CD8-positive, alpha-beta memory T cell (primary cell): ENCODE data around the gene TGM6. TPM values are rescaled to one million over a fixed set of nuclear protein-coding genes. Genes with fewer than 3 reads are reported as not detected.

Experiments used
- CTCF ChIA-PET: fragments of 350-600 bp; sonication (Branson Sonifier 250); formaldehyde crosslinking; loops from one replicate; lab custom pipeline; 2021; ENCODE audit warnings: antibody characterized with exemption; lab: Charles Lee
- POLR2A ChIA-PET: fragments of 350-600 bp; sonication (Branson Sonifier 250); formaldehyde crosslinking; loops from one replicate; lab custom pipeline; 2021; ENCODE audit warnings: antibody characterized with exemption; lab: Charles Lee
- DNase-seq, 5 donors: peaks; one replicate each; pipeline versions ENCODE4 v3.0.0 to v3.0.0-alpha.2; 2020 to 2022; ENCODE audit warnings: mixed read lengths in 1 of 5
- H3K27ac ChIP-seq: one replicate; pipeline ENCODE4 v1.7.0; 2013; ENCODE audit warnings: low read depth, mild to moderate bottlenecking, low read length, moderate library complexity
- H3K27me3 ChIP-seq: 2 replicates; pipeline ENCODE4 v1.7.0; 2013; ENCODE audit warnings: low read length, mild to moderate bottlenecking; ENCODE audit not compliant: insufficient read depth, poor library complexity, severe bottlenecking
- H3K36me3 ChIP-seq: 2 replicates; pipeline ENCODE4 v1.7.0; 2013; ENCODE audit warnings: mild to moderate bottlenecking, low read length, moderate library complexity; ENCODE audit not compliant: insufficient read depth
- H3K4me1 ChIP-seq: 2 replicates; pipeline ENCODE4 v1.7.0; 2013; ENCODE audit warnings: mild to moderate bottlenecking, low read length, moderate library complexity; ENCODE audit not compliant: insufficient read depth
- H3K4me3 ChIP-seq: 2 replicates; pipeline ENCODE4 v1.7.0; 2013; ENCODE audit warnings: mild to moderate bottlenecking, low read length
- H3K9me3 ChIP-seq: 2 replicates; pipeline ENCODE4 v1.7.0; 2013; ENCODE audit warnings: mild to moderate bottlenecking, low read length
- H3K27ac Mint-ChIP-seq, 8 donors: one replicate each; pipeline ENCODE4 v1.8.0; 2020 to 2021; ENCODE audit warnings: mixed read lengths in 8 of 8, mild to moderate bottlenecking in 6 of 8, inconsistent platforms in 3 of 8, moderate library complexity in 3 of 8
- H3K27me3 Mint-ChIP-seq, 2 donors: one replicate each; pipeline ENCODE4 v1.8.0; 2020 to 2021; ENCODE audit warnings: mixed read lengths in 2 of 2, mild to moderate bottlenecking in 1 of 2, moderate library complexity in 1 of 2
- H3K36me3 Mint-ChIP-seq, 3 donors: one replicate each; pipeline ENCODE4 v1.8.0; 2020 to 2021; ENCODE audit warnings: mixed read lengths in 3 of 3, inconsistent platforms in 1 of 3, mild to moderate bottlenecking in 1 of 3
- H3K4me1 Mint-ChIP-seq, 3 donors: one replicate each; pipeline ENCODE4 v1.8.0; 2020 to 2021; ENCODE audit warnings: mixed read lengths in 3 of 3, inconsistent platforms in 1 of 3, mild to moderate bottlenecking in 1 of 3
- H3K4me3 Mint-ChIP-seq, 7 donors: one replicate each; pipeline ENCODE4 v1.8.0; 2020 to 2021; ENCODE audit warnings: mixed read lengths in 7 of 7, mild to moderate bottlenecking in 6 of 7, moderate library complexity in 4 of 7, inconsistent platforms in 2 of 7
- H3K9me3 Mint-ChIP-seq, 5 donors: one replicate each; pipeline ENCODE4 v1.8.0; 2020 to 2022; ENCODE audit warnings: mixed read lengths in 5 of 5, mild to moderate bottlenecking in 3 of 5, moderate library complexity in 2 of 5, inconsistent platforms in 1 of 5
- polyA plus RNA-seq: library from polyadenylated mRNA; unstranded; fragments of 300-500 nt; fragmentation: Illumina TruSeq; gene quantifications from one replicate; pipeline ENCODE4 v1.2.3, GENCODE V29; 2021
- total RNA-seq, 2 experiments: library from RNA; stranded (reverse); gene quantifications; one replicate each; pipeline ENCODE4 v1.2.3, GENCODE V29; 2021

Gene TGM6
- total and polyA plus RNA-seq, 3 experiments from 2014 or later: not detected

DNA sequence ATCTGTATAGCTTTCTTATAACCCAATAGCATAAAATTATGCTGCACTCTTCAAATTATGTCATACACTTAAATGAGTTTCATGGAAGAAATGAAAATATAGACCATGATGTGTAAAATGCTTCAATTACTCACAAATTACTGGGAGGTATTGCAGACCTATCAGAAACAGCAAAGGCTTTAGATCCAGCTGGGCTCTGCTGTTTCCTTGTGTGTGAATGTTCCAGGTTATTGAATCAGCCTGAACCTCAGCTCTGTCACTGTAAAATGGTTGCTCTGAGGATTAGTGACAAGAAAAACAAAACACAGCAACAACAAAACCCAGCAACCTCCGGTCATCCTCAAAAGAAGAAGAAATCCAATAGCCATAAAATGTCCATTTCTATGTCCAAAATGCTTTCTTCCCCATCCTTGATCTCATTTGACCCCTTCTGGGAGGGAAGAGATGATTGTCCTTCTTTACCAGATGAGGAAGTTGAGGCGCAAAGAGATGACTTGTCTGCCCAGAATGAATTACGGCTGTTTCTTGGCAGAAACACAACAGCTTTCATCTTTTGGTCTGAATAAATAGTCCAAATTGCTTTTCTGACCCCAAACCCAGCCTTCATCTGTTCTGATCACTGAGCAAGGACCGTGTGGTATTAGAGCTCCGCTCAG, 42.2 kb upstream of the TGM6 start:
- Histone ChIP-seq H3K9me3 (no peaks in the 10 kb centered on the region), H3K27ac (no peak overlapping the region), H3K4me1 (no peaks in the 10 kb centered on the region), H3K27me3 (no peaks in the 10 kb centered on the region), H3K4me3 (no peak overlapping the region), H3K36me3 (no peaks in the 10 kb centered on the region)
- no peak overlapping the region for H3K4me3 Mint-ChIP-seq
- DNase-seq: no peak
- H3K9me3 Mint-ChIP-seq: peaks cover 0 to 7% (median 0%) of the 10 kb centered on the region in 5 donors
- no peak overlapping the region for H3K27ac Mint-ChIP-seq
- ChIA-PET CTCF (no interaction called here), POLR2A (no interaction called here)
- H3K36me3 Mint-ChIP-seq: no peaks in the 10 kb centered on the region
- no peaks in the 10 kb centered on the region for H3K4me1 Mint-ChIP-seq
- H3K27me3 Mint-ChIP-seq: peaks cover 6 to 37% of the 10 kb centered on the region in 2 donors

- H3K4me1 ChIP-seq: no peaks in the 10 kb centered on the region
- Mint-ChIP-seq H3K27me3 (peaks cover 7 to 33% of the 10 kb centered on the region in 2 donors), H3K9me3 (peaks cover 0 to 7% (median 0%) of the 10 kb centered on the region in 5 donors), H3K27ac (no peak overlapping the region), H3K4me3 (no peak overlapping the region), H3K36me3 (no peaks in the 10 kb centered on the region), H3K4me1 (no peaks in the 10 kb centered on the region)
- H3K9me3 ChIP-seq: no peaks in the 10 kb centered on the region
- no peaks in the 10 kb centered on the region for H3K27me3 ChIP-seq
- ChIA-PET CTCF (no interaction called here), POLR2A (no interaction called here)
- no peak overlapping the region for H3K27ac ChIP-seq
- no peak for DNase-seq
- H3K4me3 ChIP-seq: no peak overlapping the region
- H3K36me3 ChIP-seq: no peaks in the 10 kb centered on the region
Measured at GRCh38 chr20:2340136-2340535, 40.6 kb upstream of the TGM6 start.

- ChIA-PET POLR2A (no interaction called here), CTCF (no interaction called here)
- no peak for DNase-seq
- H3K4me3 ChIP-seq: no peak overlapping the region
- Mint-ChIP-seq H3K9me3 (peaks cover 0 to 7% (median 0%) of the 10 kb centered on the region in 5 donors), H3K4me3 (no peak overlapping the region), H3K27me3 (peaks cover 7 to 37% of the 10 kb centered on the region in 2 donors), H3K36me3 (no peaks in the 10 kb centered on the region), H3K4me1 (no peaks in the 10 kb centered on the region), H3K27ac (no peak overlapping the region)
- H3K4me1 ChIP-seq: no peaks in the 10 kb centered on the region
- no peaks in the 10 kb centered on the region for H3K27me3 ChIP-seq
- no peaks in the 10 kb centered on the region for H3K9me3 ChIP-seq
- H3K36me3 ChIP-seq: no peaks in the 10 kb centered on the region
- no peak overlapping the region for H3K27ac ChIP-seq
Measured at GRCh38 chr20:2340823-2341222, 39.9 kb upstream of the TGM6 start.

DNA sequence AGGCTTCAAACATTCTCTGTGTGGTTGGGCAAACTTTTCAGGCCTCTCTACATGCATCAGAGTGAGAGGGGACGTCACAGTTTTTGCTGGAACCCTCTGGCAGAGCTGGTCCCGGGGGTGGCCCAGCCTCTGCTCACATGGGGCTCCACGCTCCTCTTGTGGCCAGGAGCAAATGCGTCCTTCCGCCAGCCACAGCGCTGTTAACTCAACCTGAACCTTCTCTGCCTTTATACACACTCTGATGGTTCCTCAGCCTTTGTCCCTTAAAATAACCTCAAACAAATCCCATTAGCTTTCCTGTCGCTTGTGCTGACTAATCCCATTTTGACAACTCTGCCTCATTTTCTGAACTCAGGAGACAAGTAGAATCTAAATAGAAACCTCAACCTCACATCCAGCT, 39.4 kb upstream of the TGM6 start:
- Mint-ChIP-seq H3K4me3 (no peak overlapping the region), H3K4me1 (no peaks in the 10 kb centered on the region), H3K27ac (no peak overlapping the region), H3K36me3 (no peaks in the 10 kb centered on the region), H3K9me3 (peaks cover 0 to 7% (median 0%) of the 10 kb centered on the region in 5 donors), H3K27me3 (peaks cover 7 to 40% of the 10 kb centered on the region in 2 donors)
- Histone ChIP-seq H3K27ac (no peak overlapping the region), H3K36me3 (no peaks in the 10 kb centered on the region), H3K4me3 (no peak overlapping the region), H3K9me3 (no peaks in the 10 kb centered on the region), H3K4me1 (no peaks in the 10 kb centered on the region), H3K27me3 (no peaks in the 10 kb centered on the region)
- ChIA-PET CTCF (no interaction called here), POLR2A (no interaction called here)
- no peak for DNase-seq

DNA sequence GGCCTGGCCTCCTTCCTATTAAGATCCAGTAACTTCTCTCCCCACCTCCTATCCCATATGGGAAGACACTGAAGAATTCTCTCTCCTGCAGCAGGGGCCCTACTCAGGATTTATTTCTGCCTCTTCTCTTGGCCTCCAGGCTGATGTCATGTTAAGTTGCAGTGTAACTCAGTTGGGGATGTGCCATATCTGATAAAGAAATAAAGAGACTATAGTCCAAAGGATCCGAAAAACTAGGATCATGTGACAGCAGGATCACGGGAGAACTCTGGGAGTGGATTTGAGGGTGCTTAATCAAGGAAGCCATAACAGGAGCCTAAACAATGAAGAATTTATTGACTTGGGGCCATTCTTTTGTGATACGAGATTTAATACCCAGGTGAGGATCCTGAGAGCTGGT, 38.5 kb upstream of the TGM6 start:
- DNase-seq: no peak
- CTCF ChIA-PET: no interaction called here
- peaks cover 0 to 9% (median 1%) of the 10 kb centered on the region in 5 donors for H3K9me3 Mint-ChIP-seq
- POLR2A ChIA-PET: no interaction called here
- no peaks in the 10 kb centered on the region for H3K4me1 ChIP-seq
- H3K27me3 Mint-ChIP-seq: peaks cover 7 to 39% of the 10 kb centered on the region in 2 donors
- no peaks in the 10 kb centered on the region for H3K9me3 ChIP-seq
- no peak overlapping the region for H3K27ac ChIP-seq
- H3K4me1 Mint-ChIP-seq: no peaks in the 10 kb centered on the region
- H3K4me3 Mint-ChIP-seq: no peak overlapping the region
- H3K36me3 Mint-ChIP-seq: no peaks in the 10 kb centered on the region
- H3K27ac Mint-ChIP-seq: no peak overlapping the region
- H3K36me3 ChIP-seq: no peaks in the 10 kb centered on the region
- H3K4me3 ChIP-seq: no peak overlapping the region
- no peaks in the 10 kb centered on the region for H3K27me3 ChIP-seq

DNA sequence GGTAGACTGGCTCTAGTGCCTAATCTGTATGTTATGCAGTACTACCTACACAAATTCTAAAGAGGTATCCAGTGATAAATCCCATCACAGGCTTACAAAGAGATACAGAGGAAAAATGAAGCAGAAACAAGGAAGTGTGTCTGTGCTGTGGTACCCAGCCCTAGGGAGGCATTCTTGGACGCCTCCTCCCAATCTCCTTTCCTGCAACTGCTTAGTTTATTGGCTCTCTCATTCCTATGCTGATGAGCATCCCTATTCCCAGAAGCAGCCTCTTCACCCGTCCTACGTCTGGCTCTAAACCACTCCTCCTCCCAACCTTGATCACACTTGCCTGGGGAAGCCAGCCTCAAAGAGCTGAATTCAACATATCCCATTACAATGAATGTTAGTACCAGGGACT, 34.5 kb upstream of the TGM6 start:
- CTCF ChIA-PET: no interaction called here
- H3K9me3 Mint-ChIP-seq: peaks cover 0 to 8% (median 3%) of the 10 kb centered on the region in 5 donors
- no peaks in the 10 kb centered on the region for H3K9me3 ChIP-seq
- no peak overlapping the region for H3K4me3 ChIP-seq
- no peak overlapping the region for H3K27ac ChIP-seq
- H3K36me3 ChIP-seq: no peaks in the 10 kb centered on the region
- no peak overlapping the region for H3K27ac Mint-ChIP-seq
- POLR2A ChIA-PET: no interaction called here
- no peaks in the 10 kb centered on the region for H3K4me1 ChIP-seq
- H3K27me3 ChIP-seq: peaks cover 3% of the 10 kb centered on the region
- no peaks in the 10 kb centered on the region for H3K36me3 Mint-ChIP-seq
- no peak overlapping the region for H3K4me3 Mint-ChIP-seq
- H3K27me3 Mint-ChIP-seq: peaks cover 11 to 29% of the 10 kb centered on the region in 2 donors
- DNase-seq: no peak
- no peaks in the 10 kb centered on the region for H3K4me1 Mint-ChIP-seq

- DNase-seq: no peak
- no peak overlapping the region for H3K4me3 ChIP-seq
- Mint-ChIP-seq H3K27ac (no peak overlapping the region), H3K36me3 (no peaks in the 10 kb centered on the region), H3K27me3 (peaks cover 8 to 32% of the 10 kb centered on the region in 2 donors), H3K4me1 (peaks cover 0 to 9% (median 4%) of the 10 kb centered on the region in 3 donors), H3K4me3 (no peak overlapping the region), H3K9me3 (peaks cover 0 to 7% (median 3%) of the 10 kb centered on the region in 5 donors)
- CTCF ChIA-PET: no interaction called here
- H3K27me3 ChIP-seq: peaks cover 3% of the 10 kb centered on the region
- H3K27ac ChIP-seq: no peak overlapping the region
- no peaks in the 10 kb centered on the region for H3K9me3 ChIP-seq
- H3K36me3 ChIP-seq: no peaks in the 10 kb centered on the region
- POLR2A ChIA-PET: no interaction called here
- no peaks in the 10 kb centered on the region for H3K4me1 ChIP-seq
Measured at GRCh38 chr20:2348336-2348735, 32.4 kb upstream of the TGM6 start.

DNA sequence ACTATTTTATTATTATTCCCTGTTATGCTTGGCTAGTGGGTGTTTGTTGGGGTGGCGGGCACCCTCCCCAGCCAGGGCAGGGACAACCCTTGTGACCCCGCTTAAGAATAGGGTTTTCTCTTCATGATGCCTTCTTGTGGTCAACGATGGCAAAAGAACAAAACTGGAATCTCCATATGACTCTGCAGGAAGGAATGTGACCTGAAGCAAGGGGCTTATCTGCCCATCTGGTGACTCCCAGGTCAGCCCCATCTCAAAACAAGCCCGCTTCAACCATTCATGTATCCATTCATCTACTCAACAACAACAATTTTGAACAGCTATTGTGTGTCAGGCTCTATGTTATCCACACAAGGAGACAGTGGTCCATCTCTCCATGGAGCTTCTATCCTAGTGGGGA, 30.9 kb upstream of the TGM6 start:
- ChIA-PET POLR2A (no interaction called here), CTCF (interaction anchor here (0.8 kb wide), 1 partner anchor 102 kb away, joined by 3 read pairs; no protein-coding TSS in a partner anchor)
- H3K4me1 Mint-ChIP-seq: peaks cover 0 to 9% (median 4%) of the 10 kb centered on the region in 3 donors

More for the DNA sequence above, 30.9 kb upstream of the TGM6 start:
- Mint-ChIP-seq H3K27me3 (peaks cover 7 to 38% of the 10 kb centered on the region in 2 donors), H3K9me3 (peaks cover 0 to 7% (median 3%) of the 10 kb centered on the region in 5 donors), H3K36me3 (no peaks in the 10 kb centered on the region), H3K27ac (no peak overlapping the region), H3K4me3 (no peak overlapping the region)
- no peaks in the 10 kb centered on the region for H3K36me3 ChIP-seq
- no peak overlapping the region for H3K4me3 ChIP-seq
- no peaks in the 10 kb centered on the region for H3K4me1 ChIP-seq
- no peaks in the 10 kb centered on the region for H3K9me3 ChIP-seq
- H3K27ac ChIP-seq: no peak overlapping the region
- peaks cover 3% of the 10 kb centered on the region for H3K27me3 ChIP-seq
- no peak for DNase-seq
